Astrocyte of the spinal cord (primary cell): ENCODE data around the gene EMID1.
"Not testable (repeated sequence)": the region's sequence is repeated elsewhere in the genome, so short reads cannot be mapped to it uniquely, and the experiment has no call there.

Source experiments
- DNase-seq: peaks from one replicate; pipeline ENCODE4 v3.0.0; 2011; ENCODE audit warnings: low read depth, low spot score
- H3K4me3 ChIP-seq: 2 replicates; pipeline ENCODE4 v1.5.1; 2011; ENCODE audit warnings: low read depth, mild to moderate bottlenecking, low read length, moderate library complexity
- CTCF ChIP-seq: IDR thresholded peaks from 2 replicates; pipeline ENCODE4 v1.5.1; 2012; ENCODE audit warnings: low read depth, mild to moderate bottlenecking, low read length, inconsistent platforms
- in situ Hi-C: cut with HindIII; loops from 2 replicates; pipeline ENCODE4 v1.10.0; 2017; ENCODE audit warnings: low sequenced_read_pairs

The EMID1 gene

GRCh38 chr22:29231971-29232959 lies 26.6 kb downstream of the EMID1 start:
- in situ Hi-C loops, result no loop called here
- no peak for DNase-seq
- no peak for TF ChIP-seq CTCF
- H3K4me3 ChIP-seq, result no peak overlapping the region

DNA sequence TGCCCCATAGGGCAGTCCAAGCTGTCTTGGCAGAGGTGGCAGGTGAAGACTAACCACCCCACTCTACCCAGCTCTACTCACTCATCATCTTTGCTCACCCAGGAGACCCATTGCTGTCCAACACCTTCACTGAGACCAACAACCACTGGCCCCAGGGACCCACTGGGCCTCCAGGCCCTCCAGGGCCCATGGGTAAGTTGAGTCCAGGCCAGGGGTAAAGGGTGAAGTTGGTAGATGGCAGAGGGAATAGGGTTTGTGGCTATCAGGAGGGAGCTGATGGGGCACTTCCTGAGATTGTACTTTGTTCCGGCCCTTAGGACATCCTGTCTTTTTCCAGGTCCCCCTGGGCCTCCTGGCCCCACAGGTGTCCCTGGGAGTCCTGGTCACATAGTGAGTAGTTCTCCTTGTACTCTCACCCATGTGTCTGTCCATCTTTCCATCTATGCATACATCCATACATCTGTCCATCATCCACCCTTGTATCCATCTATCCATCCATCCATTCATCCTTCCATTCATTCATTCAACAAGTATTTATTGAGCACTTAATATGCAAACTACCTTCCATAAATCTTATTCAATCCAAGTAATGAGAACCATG lies 27.7 kb downstream of the EMID1 start:
- no peak for DNase-seq
- H3K4me3 ChIP-seq, result no peak overlapping the region
- no peak for TF ChIP-seq CTCF
- in situ Hi-C loops, result no loop called here

- in situ Hi-C loops, H3K4me3 ChIP-seq, DNase-seq: not testable (repeated sequence)
These were observed 34.8 kb downstream of the EMID1 start for GRCh38 chr22:29240481-29240880.

GRCh38 chr22:29243874-29244446 lies 38.3 kb downstream of the EMID1 start:
- DNase-seq, result no peak
- H3K4me3 ChIP-seq, result no peak overlapping the region
- in situ Hi-C loops, result no loop called here
- no peak for TF ChIP-seq CTCF

- DNase-seq, result no peak
- in situ Hi-C loops, result no loop called here
- no peak overlapping the region for H3K4me3 ChIP-seq
- TF ChIP-seq CTCF, result no peak
These were observed 39.3 kb downstream of the EMID1 start for GRCh38 chr22:29244785-29245625.

- H3K4me3 ChIP-seq, result no peak overlapping the region
- in situ Hi-C loops, result no loop called here
- DNase-seq, result peak; percentile 60
- TF ChIP-seq CTCF, result peak; percentile 99
These were observed 40.1 kb downstream of the EMID1 start for GRCh38 chr22:29245626-29246385.

- H3K4me3 ChIP-seq, in situ Hi-C loops, DNase-seq: not testable (repeated sequence)
These were observed 42.2 kb downstream of the EMID1 start for GRCh38 chr22:29247891-29248290.
